GM12878 (cell line): ENCODE measurements around the gene TTC39C. TPM values are rescaled to one million over a fixed set of nuclear protein-coding genes. Genes with fewer than 3 reads are reported as not detected.
A peak's percentile ranks its signal among the peaks of the same experiment; 100 is the strongest.

Experiments
- ATAC-seq: fragments of 200-7000 bp; cut with Tn5 transposase; 3 replicates; pipeline ENCODE4 v1.9.1; 2020; ENCODE audit warnings: mild to moderate bottlenecking, moderate library complexity
- BruUV-seq: library from RNA; stranded (reverse); fragments of 400-500 nt; replicated peaks from 2 replicates; lab custom pipeline; 2021; lab: Mats Ljungman, UMichigan
- CTCF ChIA-PET: fragments of 300-600 bp; sonication (Branson Sonifier 250); formaldehyde crosslinking; extraction: SDS; loops from one replicate; lab custom pipeline; 2021; ENCODE audit warnings: inconsistent platforms; lab: Yijun Ruan, JAX
- POLR2A ChIA-PET: fragments of 350-600 bp; formaldehyde crosslinking; extraction: SDS; loops from one replicate; lab custom pipeline; 2021; ENCODE audit warnings: inconsistent platforms; lab: Charles Lee
- RAD21 ChIA-PET: fragments of 300-600 bp; sonication (Branson Sonifier 250); formaldehyde crosslinking; loops from one replicate; lab custom pipeline; 2023; ENCODE audit warnings: antibody characterized with exemption; ENCODE audit not compliant: unreplicated experiment; lab: Charles Lee
- SMC1A ChIA-PET: fragments of 300-600 bp; sonication (Branson Sonifier 250); formaldehyde crosslinking; loops from one replicate; lab custom pipeline; 2023; ENCODE audit not compliant: unreplicated experiment, uncharacterized antibody; lab: Charles Lee
- DNase-seq: peaks from one replicate; pipeline ENCODE4 v3.0.0-alpha.2; 2011; ENCODE audit warnings: low read depth, low spot score
- FAIRE-seq: peaks from 3 replicates; lab custom pipeline; 2011; peaks lifted over from hg19 to GRCh38; lab: Jason Lieb, UNC
- H2AFZ ChIP-seq: 2 replicates; pipeline ENCODE4 v1.6.0; 2011; ENCODE audit warnings: low read depth, low read length, control low read depth; ENCODE audit not compliant: control insufficient read depth
- H3K27ac ChIP-seq: 2 replicates; pipeline ENCODE4 v1.5.1; 2011; ENCODE audit warnings: control low read depth; ENCODE audit not compliant: control insufficient read depth, insufficient read depth
- H3K27me3 ChIP-seq, 2 experiments: replicated peaks in 1 of 2; 2 replicates each; pipeline versions ENCODE4 v1.6.0 to v1.6.1; 2011; ENCODE audit warnings: low read length in 1 of 2; ENCODE audit not compliant: control insufficient read depth in 2 of 2, insufficient read depth in 2 of 2
- H3K36me3 ChIP-seq, 2 experiments: 2 replicates each; pipeline ENCODE4 v1.5.1; 2011; ENCODE audit warnings: low read length in 1 of 2; ENCODE audit not compliant: control insufficient read depth in 2 of 2, insufficient read depth in 2 of 2
- H3K4me1 ChIP-seq: 2 replicates; pipeline ENCODE4 v1.6.1; 2011; ENCODE audit warnings: mild to moderate bottlenecking, low read length, moderate library complexity, mixed read lengths; ENCODE audit not compliant: control insufficient read depth, insufficient read depth
- H3K4me2 ChIP-seq: 2 replicates; pipeline ENCODE4 v1.6.0; 2011; ENCODE audit warnings: control low read depth; ENCODE audit not compliant: control insufficient read depth, insufficient read depth
- H3K4me3 ChIP-seq: fragments of 200-600 bp; sonication (generic); 2 replicates; pipeline ENCODE4 v1.5.1; 2016
- H3K79me2 ChIP-seq: 2 replicates; pipeline ENCODE4 v1.6.0; 2011; ENCODE audit warnings: low read length; ENCODE audit not compliant: control insufficient read depth, insufficient read depth
- H3K9ac ChIP-seq: 2 replicates; pipeline ENCODE4 v1.8.0; 2011; ENCODE audit warnings: low read length, control low read depth, mixed read lengths; ENCODE audit not compliant: control insufficient read depth, insufficient read depth
- H3K9me3 ChIP-seq: replicated peaks from 3 replicates; pipeline ENCODE4 v1.5.1; 2011; ENCODE audit warnings: mild to moderate bottlenecking, low read length; ENCODE audit not compliant: control insufficient read depth, insufficient read depth
- H4K20me1 ChIP-seq: 2 replicates; pipeline ENCODE4 v1.6.0; 2011; ENCODE audit not compliant: control insufficient read depth, insufficient read depth
- ETV6 ChIP-seq, 2 experiments: fragments of 450-650 bp in 1 of 2; IDR thresholded peaks in 1 of 2; conservative IDR thresholded peaks in 1 of 2; 2 replicates each; pipeline ENCODE4 v1.6.1; 2014; ENCODE audit warnings: antibody characterized with exemption in 1 of 2, borderline replicate concordance in 1 of 2, low read depth in 1 of 2, mild to moderate bottlenecking in 1 of 2, moderate library complexity in 1 of 2
- HSF1 ChIP-seq: fragments of 150-350 bp; IDR thresholded peaks from 2 replicates; pipeline ENCODE4 v1.6.1; 2014; ENCODE audit warnings: mild to moderate bottlenecking, low read depth, low read length
- MLLT1 ChIP-seq: fragments of 450-650 bp; IDR thresholded peaks from 2 replicates; pipeline ENCODE4 v1.6.1; 2016; ENCODE audit warnings: mild to moderate bottlenecking
- RAD21 ChIP-seq: IDR thresholded peaks from 2 replicates; pipeline ENCODE4 v1.6.1; 2011; ENCODE audit warnings: mild to moderate bottlenecking, low read depth, low read length, moderate library complexity; ENCODE audit not compliant: insufficient read depth
- RBBP5 ChIP-seq: fragments of 200-600 bp; sonication (generic); conservative IDR thresholded peaks from 2 replicates; pipeline ENCODE4 v1.6.1; 2016
- RELB ChIP-seq: fragments of 450-650 bp; IDR thresholded peaks from 2 replicates; pipeline ENCODE4 v1.6.1; 2017; ENCODE audit warnings: low read depth, mild to moderate bottlenecking, moderate library complexity
- SPI1 ChIP-seq: IDR thresholded peaks from 2 replicates; pipeline ENCODE4 v1.6.1; 2011; ENCODE audit warnings: low read depth, mild to moderate bottlenecking, low read length, moderate library complexity, borderline replicate concordance; ENCODE audit not compliant: insufficient read depth
- TAF1 ChIP-seq: IDR thresholded peaks from 2 replicates; pipeline ENCODE4 v1.6.1; 2011; ENCODE audit warnings: mild to moderate bottlenecking, low read depth, low read length, borderline replicate concordance
- USF1 ChIP-seq: IDR thresholded peaks from 2 replicates; pipeline ENCODE4 v1.6.1; 2011; ENCODE audit warnings: borderline replicate concordance, low read depth, mild to moderate bottlenecking, moderate library complexity, mixed read lengths, low read length; ENCODE audit not compliant: insufficient read depth; ENCODE audit errors: extremely low read length
- ZNF592 ChIP-seq: fragments of 450-650 bp; IDR thresholded peaks from 2 replicates; pipeline ENCODE4 v1.6.1; 2017; ENCODE audit warnings: mild to moderate bottlenecking, moderate library complexity
- ZNF622 ChIP-seq: fragments of 450-650 bp; IDR thresholded peaks from 2 replicates; pipeline ENCODE4 v1.6.1; 2017; ENCODE audit warnings: mild to moderate bottlenecking, inconsistent platforms
- WGBS: methylation state at CpG from one replicate; pipeline ENCODE4 v1.1.6; 2016; ENCODE audit warnings: low lambda C conversion rate; ENCODE audit not compliant: insufficient replicate concordance, insufficient coverage; ENCODE audit errors: missing lambda C conversion rate; 5-methylcytosine and 5-hydroxymethylcytosine counted together
- in situ Hi-C: fragments of 300-500 bp; cut with MboI; formaldehyde crosslinking; loops from 9 replicates; pipeline ENCODE4 v1.14.3; 2018; ENCODE audit warnings: mixed read lengths
- intact Hi-C: fragments of 100-400 bp; cut with micrococcal nuclease; formaldehyde crosslinking; loops from one replicate; pipeline ENCODE4 v1.14.2; 2022; ENCODE audit not compliant: unreplicated experiment
- polyA plus RNA-seq, 11 experiments: library from polyadenylated mRNA; depleted of rRNA in 4 of 11; unstranded in 6 of 11; stranded (reverse) in 5 of 11; fragments of >200 nt; fragmentation: Nextera tagmentation in 4 of 11; fragmentation: Illumina TruSeq in 1 of 11; extraction: Ambion mirVana in 4 of 11; extraction: Trizol in 1 of 11; gene quantifications; 1 replicate in 1 of 11; 2 replicates in 10 of 11; pipeline versions ENCODE4 v1.2.1 to v1.2.3, GENCODE V29; 2011 to 2016; ENCODE audit warnings: inconsistent platforms in 2 of 11, missing spikeins in 2 of 11, low read depth in 1 of 11
- total RNA-seq, 4 experiments: library from RNA; depleted of rRNA in 3 of 4; stranded (reverse); fragments of >200 nt in 3 of 4; fragmentation: Illumina TruSeq in 1 of 4; extraction: Trizol in 1 of 4; gene quantifications; 2 replicates each; pipeline versions ENCODE4 v1.2.1 to v1.2.3, GENCODE V29; 2013 to 2021

The TTC39C gene
- total and polyA plus RNA-seq, 10 of the 15 experiments (the other 5 are each of a cell fraction or from before 2014, with no cell fraction given) = 21.1 to 91.0 (median 64.8) TPM

GRCh38 chr18:23990474-23991410, 23.8 kb upstream of the TTC39C start:
- no peak for FAIRE-seq
- TF ChIP-seq TAF1 = no peak
- TF ChIP-seq ZNF592 = no peak
- TF ChIP-seq ZNF622 = no peak
- no peak for TF ChIP-seq RBBP5
- no peak for TF ChIP-seq USF1
- TF ChIP-seq ETV6 (conservative IDR thresholded peaks at IDR 0.05 in 1 of 2, IDR thresholded peaks at IDR 0.05 in 1 of 2; ENCODE audit: borderline replicate concordance in 1 of 2, low read depth in 1 of 2) = no peak
- TF ChIP-seq RAD21 = no peak
- TF ChIP-seq HSF1 = no peak
- no peak for TF ChIP-seq RELB
- TF ChIP-seq MLLT1 = no peak
- TF ChIP-seq SPI1 = no peak

More at GRCh38 chr18:23990474-23991410, 23.8 kb upstream of the TTC39C start:
- H3K79me2 ChIP-seq = peaks cover 17% of the 10 kb centered on the region
- DNase-seq = no peak
- H2AFZ ChIP-seq = no peak overlapping the region
- RAD21 ChIA-PET = no interaction called here
- ATAC-seq = no peak
- no peak overlapping the region for H3K9ac ChIP-seq
- in situ Hi-C loops = no loop called here
- H3K4me2 ChIP-seq = peak overlapping the region; percentile 12; the same call in 1 of the 2 replicates
- H3K27me3 ChIP-seq = no peaks in the 10 kb centered on the region
- BruUV-seq = no TSS peak
- no peaks in the 10 kb centered on the region for H4K20me1 ChIP-seq
- peaks cover 27% of the 10 kb centered on the region for H3K4me1 ChIP-seq
- H3K36me3 ChIP-seq = no peaks in the 10 kb centered on the region
- intact Hi-C loops = no loop called here
- POLR2A ChIA-PET = no interaction called here
- H3K27ac ChIP-seq = no peak overlapping the region
- 75% methylated on average over 6 of the region's 6 CpGs for WGBS
- SMC1A ChIA-PET = interaction anchor here (0.9 to 1.7 kb wide), 7 partner anchors 8 to 20 kb away, joined by 3 to 5 read pairs (median 3); no protein-coding TSS in a partner anchor
- no peak overlapping the region for H3K4me3 ChIP-seq
- H3K9me3 ChIP-seq = no peaks in the 10 kb centered on the region; the same call in 1 of the 3 replicates
- CTCF ChIA-PET = interaction anchor here (0.8 to 1.1 kb wide), 3 partner anchors 9 to 112 kb away, joined by 3 to 5 read pairs (median 3); no protein-coding TSS in a partner anchor
